Gastrocnemius medialis (tissue), 4 donors: ENCODE data around the gene PRDX3. TPM values are rescaled to one million over a fixed set of nuclear protein-coding genes. Genes with fewer than 3 reads are reported as not detected.
"Not testable (repeated sequence)": the region's sequence is repeated elsewhere in the genome, so short reads cannot be mapped to it uniquely, and the experiment has no call there.

Experiments
- ATAC-seq, 2 donors: fragments of 150-250 bp; one replicate each; pipeline ENCODE4 v1.9.1; 2016
- DNase-seq, 2 donors: peaks; one replicate each; pipeline ENCODE4 v3.0.0-alpha.2; 2019
- H3K27ac ChIP-seq, 4 donors: fragments of 200-600 bp; sonication (generic); 1 replicate in 1 of 4; 2 replicates in 3 of 4; pipeline ENCODE4 v1.5.1; 2016 to 2018; ENCODE audit warnings: mild to moderate bottlenecking in 2 of 4, moderate library complexity in 1 of 4
- H3K27me3 ChIP-seq, 3 donors: fragments of 200-600 bp; sonication (generic) in 2 of 3; 1 replicate in 1 of 3; 2 replicates in 2 of 3; pipeline versions ENCODE4 v1.5.1 to v1.6.0; 2016 to 2019; ENCODE audit warnings: mild to moderate bottlenecking in 1 of 3, moderate library complexity in 1 of 3
- H3K36me3 ChIP-seq, 2 donors: fragments of 200-600 bp; sonication (generic) in 1 of 2; one replicate each; pipeline ENCODE4 v1.5.1; 2017 to 2018
- H3K4me1 ChIP-seq, 2 donors: fragments of 200-600 bp; sonication (generic) in 1 of 2; one replicate each; pipeline ENCODE4 v1.5.1; 2016 to 2017; ENCODE audit warnings: mild to moderate bottlenecking in 2 of 2
- H3K4me3 ChIP-seq, 4 donors: fragments of 200-600 bp; sonication (generic) in 3 of 4; 1 replicate in 1 of 4; 2 replicates in 3 of 4; pipeline ENCODE4 v1.5.1; 2016 to 2019; ENCODE audit warnings: mild to moderate bottlenecking in 2 of 4
- H3K9me3 ChIP-seq, 3 donors: fragments of 200-600 bp; sonication (generic) in 2 of 3; 1 replicate in 1 of 3; 2 replicates in 2 of 3; pipeline ENCODE4 v1.5.1; 2016 to 2019
- CTCF ChIP-seq, 5 experiments: fragments of 450-650 bp in 3 of 5; fragments of 200-600 bp in 2 of 5; sonication (generic) in 2 of 5; IDR thresholded peaks in 4 of 5; conservative IDR thresholded peaks in 1 of 5; 1 replicate in 4 of 5; 2 replicates in 1 of 5; pipeline ENCODE4 v1.5.1; 2016 to 2019; ENCODE audit warnings: antibody characterized with exemption in 5 of 5, mild to moderate bottlenecking in 3 of 5, moderate library complexity in 3 of 5
- POLR2A ChIP-seq, 2 donors: fragments of 450-650 bp; IDR thresholded peaks; one replicate each; pipeline ENCODE4 v1.6.1; 2017; ENCODE audit warnings: antibody characterized with exemption in 2 of 2, mild to moderate bottlenecking in 2 of 2, moderate library complexity in 2 of 2
- in situ Hi-C, 4 donors: fragments of 200-750 bp; cut with MboI; loops; one replicate each; pipeline versions ENCODE4 v1.15.0 to v1.8.0; 2017; ENCODE audit warnings: low sequenced_read_pairs in 4 of 4
- intact Hi-C: fragments of 100-400 bp; cut with DNase I; formaldehyde crosslinking; loops from one replicate; pipeline ENCODE4 v1.15.1; 2023; ENCODE audit warnings: low total_unique reads
- total RNA-seq, 4 donors: library from RNA; depleted of rRNA; stranded (reverse); fragments of >200 nt; gene quantifications; one replicate each; pipeline versions ENCODE4 v1.1.0 to v1.2.3, GENCODE V29; 2016

PRDX3 gene
- total RNA-seq, 4 donors from 2014 or later: 227 to 342 (median 250) TPM

GRCh38 chr10:119190954-119191785, 12.6 kb upstream of the PRDX3 start:
- DNase-seq: no peak
- in situ Hi-C loops: loop anchor here in 1 of 4 donors (10.0 kb wide), 1 partner anchor 244 kb away; no protein-coding TSS in a partner anchor
- no peak for TF ChIP-seq CTCF (IDR thresholded peaks at IDR 0.05 in 4 of 5, conservative IDR thresholded peaks at IDR 0.05 in 1 of 5)
- TF ChIP-seq POLR2A (IDR thresholded peaks at IDR 0.05): no peak

GRCh38 chr10:119190353-119190752, 11.7 kb upstream of the PRDX3 start:
- in situ Hi-C loops (loop anchor here in 1 of 4 donors (10.0 kb wide), 1 partner anchor 244 kb away; no protein-coding TSS in a partner anchor), intact Hi-C loops (no loop called here)
- peak in 1 of 2 donors; percentile 27 for ATAC-seq
- Histone ChIP-seq H3K27me3 (no peaks in the 10 kb centered on the region), H3K4me3 (no peak overlapping the region), H3K9me3 (no peaks in the 10 kb centered on the region), H3K4me1 (no peaks in the 10 kb centered on the region), H3K27ac (no peak overlapping the region), H3K36me3 (no peaks in the 10 kb centered on the region)
- TF ChIP-seq CTCF (IDR thresholded peaks at IDR 0.05 in 4 of 5, conservative IDR thresholded peaks at IDR 0.05 in 1 of 5): no peak
- no peak for TF ChIP-seq POLR2A (IDR thresholded peaks at IDR 0.05)
- DNase-seq: peak in 1 of 2 donors; percentile 20

More at GRCh38 chr10:119190954-119191785, 12.6 kb upstream of the PRDX3 start:
- Histone ChIP-seq H3K9me3 (no peaks in the 10 kb centered on the region), H3K36me3 (no peaks in the 10 kb centered on the region), H3K27me3 (no peaks in the 10 kb centered on the region), H3K27ac (no peak overlapping the region), H3K4me3 (no peak overlapping the region), H3K4me1 (no peaks in the 10 kb centered on the region)
- ATAC-seq: no peak
- intact Hi-C loops: no loop called here

- ATAC-seq (no peak), DNase-seq (no peak)
- Histone ChIP-seq H3K4me3 (no peak overlapping the region), H3K4me1 (no peaks in the 10 kb centered on the region), H3K27me3 (no peaks in the 10 kb centered on the region), H3K27ac (no peak overlapping the region), H3K36me3 (no peaks in the 10 kb centered on the region), H3K9me3 (no peaks in the 10 kb centered on the region)
- TF ChIP-seq CTCF (IDR thresholded peaks at IDR 0.05 in 4 of 5, conservative IDR thresholded peaks at IDR 0.05 in 1 of 5) (no peak), POLR2A (IDR thresholded peaks at IDR 0.05) (no peak)
- intact Hi-C loops: no loop called here
- in situ Hi-C loops: loop anchor here in 1 of 4 donors (10.0 kb wide), 1 partner anchor 245 kb away; no protein-coding TSS in a partner anchor
Measured at GRCh38 chr10:119189811-119190282, 11.2 kb upstream of the PRDX3 start.

GRCh38 chr10:119183664-119184412, 5.2 kb upstream of the PRDX3 start:
- H3K4me1 ChIP-seq: peaks cover 4 to 6% of the 10 kb centered on the region in 2 donors
- in situ Hi-C loops: no loop called here
- no peaks in the 10 kb centered on the region for H3K9me3 ChIP-seq
- no peak for DNase-seq
- no peaks in the 10 kb centered on the region for H3K27me3 ChIP-seq
- H3K36me3 ChIP-seq: no peaks in the 10 kb centered on the region
- H3K4me3 ChIP-seq: no peak overlapping the region
- no peak overlapping the region for H3K27ac ChIP-seq
- intact Hi-C loops: no loop called here
- TF ChIP-seq CTCF (IDR thresholded peaks at IDR 0.05 in 4 of 5, conservative IDR thresholded peaks at IDR 0.05 in 1 of 5) (no peak), POLR2A (IDR thresholded peaks at IDR 0.05) (no peak)
- ATAC-seq: no peak

GRCh38 chr10:119180850-119181400, 2.3 kb upstream of the PRDX3 start:
- peaks cover 18 to 24% of the 10 kb centered on the region in 2 donors for H3K4me1 ChIP-seq
- in situ Hi-C loops, H3K4me3 ChIP-seq, intact Hi-C loops, ATAC-seq, H3K27me3 ChIP-seq, H3K36me3 ChIP-seq, H3K27ac ChIP-seq, H3K9me3 ChIP-seq, DNase-seq: not testable (repeated sequence)
